HCT116 (cell line): ENCODE data around the gene MAGEB1. TPM values are rescaled to one million over a fixed set of nuclear protein-coding genes. Genes with fewer than 3 reads are reported as not detected.

Source experiments
- ATAC-seq: fragments of 200-7000 bp; cut with Tn5 transposase; 2 replicates; pipeline ENCODE4 v1.9.1; 2020; ENCODE audit warnings: mild to moderate bottlenecking, moderate library complexity
- BruUV-seq: library from RNA; stranded (reverse); fragments of 400-500 nt; replicated peaks from 2 replicates; lab custom pipeline; 2021; lab: Mats Ljungman, UMichigan
- CTCF ChIA-PET: fragments of 300-600 bp; sonication (Branson Sonifier 250); formaldehyde crosslinking; loops from one replicate; lab custom pipeline; 2021; ENCODE audit warnings: antibody characterized with exemption; lab: Charles Lee
- POLR2A ChIA-PET: fragments of 300-600, 350-600 bp; sonication (Branson Sonifier 250); formaldehyde crosslinking; loops from one replicate; lab custom pipeline; 2021; ENCODE audit warnings: antibody characterized with exemption; lab: Charles Lee
- RAD21 ChIA-PET, 2 experiments: fragments of 300-600 bp; sonication (Branson Sonifier 250); formaldehyde crosslinking; loops; one replicate each; lab custom pipeline; 2023; ENCODE audit warnings: low total read pairs in 2 of 2; ENCODE audit not compliant: uncharacterized antibody in 2 of 2, unreplicated experiment in 2 of 2, low non-redundant PET in 1 of 2; lab: Charles Lee
- DNase-seq: peaks from one replicate; pipeline ENCODE4 v3.0.0-alpha.2; 2010; ENCODE audit warnings: low read depth, low spot score
- H2AFZ ChIP-seq: fragments of 200-600 bp; shearing (Covaris generic), sonication (generic); 2 replicates; pipeline ENCODE4 v1.6.1; 2017; ENCODE audit warnings: low read depth, mixed run types, mixed read lengths, antibody characterized with exemption, low read length; ENCODE audit not compliant: poor library complexity, severe bottlenecking
- H3K27ac ChIP-seq: 2 replicates; pipeline ENCODE4 v1.5.1; 2012; ENCODE audit warnings: low read depth, low read length
- H3K27me3 ChIP-seq: fragments of 200-600 bp; sonication (generic); 2 replicates; pipeline ENCODE4 v1.6.1; 2016; ENCODE audit warnings: mixed run types, low read length, mixed read lengths; ENCODE audit not compliant: insufficient read depth
- H3K36me3 ChIP-seq, 2 experiments: fragments of 200-500 bp in 1 of 2; fragments of 200-600 bp in 1 of 2; sonication (Bioruptor generic) in 1 of 2; sonication (generic) in 1 of 2; 2 replicates each; pipeline versions ENCODE4 v1.5.1 to v1.6.1; 2014 to 2016; ENCODE audit warnings: low read length in 2 of 2, inconsistent platforms in 1 of 2, mixed read lengths in 1 of 2, mixed run types in 1 of 2; ENCODE audit not compliant: insufficient read depth in 2 of 2, control insufficient read depth in 1 of 2
- H3K4me1 ChIP-seq, 2 experiments: fragments of 200-600 bp in 1 of 2; sonication (generic) in 1 of 2; 2 replicates each; pipeline versions ENCODE4 v1.5.1 to v1.6.1; 2012 to 2017; ENCODE audit warnings: low read length in 2 of 2, inconsistent platforms in 1 of 2, mild to moderate bottlenecking in 1 of 2, mixed read lengths in 1 of 2, mixed run types in 1 of 2, moderate library complexity in 1 of 2; ENCODE audit not compliant: insufficient read depth in 2 of 2, control insufficient read depth in 1 of 2
- H3K4me2 ChIP-seq: fragments of 200-600 bp; sonication (generic); 2 replicates; pipeline ENCODE4 v1.6.1; 2017; ENCODE audit warnings: mixed run types, low read length, mixed read lengths
- H3K4me3 ChIP-seq, 2 experiments: fragments of 200-600 bp in 1 of 2; sonication (generic) in 1 of 2; replicated peaks in 1 of 2; 2 replicates each; pipeline ENCODE4 v1.5.1; 2011 to 2016; ENCODE audit warnings: low read length in 2 of 2, control low read depth in 1 of 2, low read depth in 1 of 2, mild to moderate bottlenecking in 1 of 2, mixed read lengths in 1 of 2, mixed run types in 1 of 2
- H3K79me2 ChIP-seq: fragments of 200-600 bp; sonication (generic); 2 replicates; pipeline ENCODE4 v1.6.1; 2017; ENCODE audit warnings: mild to moderate bottlenecking, mixed run types, low read length, moderate library complexity, mixed read lengths; ENCODE audit not compliant: insufficient read depth
- H3K9ac ChIP-seq: fragments of 200-600 bp; sonication (generic); 2 replicates; pipeline ENCODE4 v1.6.1; 2016; ENCODE audit warnings: low read length, mixed read lengths
- H3K9me2 ChIP-seq: fragments of 200-600 bp; sonication (generic), shearing (Covaris generic); 2 replicates; pipeline ENCODE4 v1.6.1; 2017; ENCODE audit warnings: mixed run types, mild to moderate bottlenecking, moderate library complexity; ENCODE audit not compliant: insufficient read depth
- H3K9me3 ChIP-seq, 2 experiments: fragments of 200-500 bp in 1 of 2; fragments of 200-600 bp in 1 of 2; sonication (Bioruptor generic) in 1 of 2; sonication (generic) in 1 of 2; 2 replicates each; pipeline ENCODE4 v1.6.1; 2014 to 2017; ENCODE audit warnings: low read length in 2 of 2, mixed read lengths in 2 of 2, inconsistent platforms in 1 of 2, low read depth in 1 of 2, mild to moderate bottlenecking in 1 of 2, mixed run types in 1 of 2, moderate library complexity in 1 of 2; ENCODE audit not compliant: control insufficient read depth in 1 of 2, insufficient read depth in 1 of 2
- H4K20me1 ChIP-seq: fragments of 200-600 bp; sonication (generic), shearing (Covaris generic); 2 replicates; pipeline ENCODE4 v1.6.1; 2017; ENCODE audit warnings: mixed run types, mild to moderate bottlenecking, moderate library complexity; ENCODE audit not compliant: insufficient read depth
- CBX3 ChIP-seq: IDR thresholded peaks from 2 replicates; pipeline ENCODE4 v1.6.1; 2012; ENCODE audit warnings: low read depth
- CEBPB ChIP-seq: IDR thresholded peaks from 2 replicates; pipeline ENCODE4 v1.6.1; 2012; ENCODE audit warnings: low read depth
- ELF1 ChIP-seq: IDR thresholded peaks from 2 replicates; pipeline ENCODE4 v1.6.1; 2012; ENCODE audit warnings: low read depth, borderline replicate concordance
- EZH2 ChIP-seq: fragments of 200-600 bp; sonication (generic); IDR thresholded peaks from 2 replicates; pipeline ENCODE4 v1.6.1; 2017; ENCODE audit warnings: antibody characterized with exemption, mixed run types
- FOSL1 ChIP-seq: IDR thresholded peaks from 2 replicates; pipeline ENCODE4 v1.6.1; 2012; ENCODE audit warnings: low read depth
- JUND ChIP-seq: IDR thresholded peaks from 2 replicates; pipeline ENCODE4 v1.6.1; 2012
- POLR2A ChIP-seq: IDR thresholded peaks from 2 replicates; pipeline ENCODE4 v1.7.0; 2011; ENCODE audit warnings: borderline replicate concordance; ENCODE audit not compliant: insufficient read depth, insufficient read length; ENCODE audit errors: extremely low read depth
- POLR2AphosphoS5 ChIP-seq: IDR thresholded peaks from 2 replicates; pipeline ENCODE4 v1.6.1; 2011; ENCODE audit warnings: mild to moderate bottlenecking, low read depth, low read length, moderate library complexity
- RAD21 ChIP-seq: IDR thresholded peaks from 2 replicates; pipeline ENCODE4 v1.6.1; 2012; ENCODE audit warnings: low read depth, mild to moderate bottlenecking
- SIN3A ChIP-seq: IDR thresholded peaks from 2 replicates; pipeline ENCODE4 v1.6.1; 2012; ENCODE audit warnings: low read depth
- ZNF274 ChIP-seq: fragments of 200-500 bp; sonication (Bioruptor generic); IDR thresholded peaks from 2 replicates; pipeline ENCODE4 v1.6.1; 2014; ENCODE audit warnings: mild to moderate bottlenecking, low read depth, low read length, inconsistent platforms
- intact Hi-C: fragments of 100-400 bp; cut with micrococcal nuclease; formaldehyde crosslinking; loops from 2 replicates; pipeline ENCODE4 v1.10.0; 2022
- total RNA-seq: library from RNA; stranded (reverse); gene quantifications from one replicate; pipeline ENCODE4 v1.2.1, GENCODE V29; 2021; ENCODE audit not compliant: unreplicated experiment
- TF ChIP-seq, protein P1 (sequence below): IDR thresholded peaks from 2 replicates; pipeline ENCODE4 v1.6.1; 2012; ENCODE audit warnings: low read depth
- TF ChIP-seq, protein P2 (sequence below): IDR thresholded peaks from 2 replicates; pipeline ENCODE4 v1.6.1; 2011; ENCODE audit warnings: mild to moderate bottlenecking, low read length, moderate library complexity; ENCODE audit not compliant: insufficient replicate concordance; ENCODE audit errors: extremely low read depth
- TF ChIP-seq, protein P3 (sequence below), 3 experiments: fragments of 200-600 bp in 1 of 3; sonication (generic) in 1 of 3; IDR thresholded peaks in 2 of 3; conservative IDR thresholded peaks in 1 of 3; 2 replicates each; pipeline ENCODE4 v1.5.1; 2012 to 2017; ENCODE audit warnings: low read depth in 2 of 3, low read length in 2 of 3, antibody characterized with exemption in 1 of 3, borderline replicate concordance in 1 of 3, control low read depth in 1 of 3, mild to moderate bottlenecking in 1 of 3, mixed read lengths in 1 of 3, mixed run types in 1 of 3, moderate library complexity in 1 of 3; ENCODE audit not compliant: insufficient read depth in 1 of 3
- TF ChIP-seq, protein P4 (sequence below): IDR thresholded peaks from 2 replicates; pipeline ENCODE4 v1.6.1; 2012

The MAGEB1 gene
- total RNA-seq, 1 experiment from 2014 or later, result 0.69 TPM

DNA sequence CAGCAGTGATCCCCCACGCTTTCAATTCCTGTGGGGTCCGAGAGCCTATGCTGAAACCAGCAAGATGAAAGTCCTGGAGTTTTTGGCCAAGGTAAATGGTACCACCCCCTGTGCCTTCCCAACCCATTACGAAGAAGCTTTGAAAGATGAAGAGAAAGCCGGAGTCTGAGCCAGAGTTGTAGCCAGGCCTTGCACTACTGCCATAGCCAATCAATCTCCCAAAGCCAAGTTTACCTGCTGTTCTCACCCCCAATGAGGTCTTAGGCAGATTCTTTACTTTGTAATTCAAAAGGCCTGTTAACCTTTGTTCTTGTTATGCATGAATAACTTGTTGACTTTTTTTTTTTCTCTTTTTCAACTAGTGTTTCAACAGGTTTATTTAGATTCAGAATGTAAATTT is 27.6 kb upstream of the MAGEB1 start:
- Histone ChIP-seq H3K9me2 (no peaks in the 10 kb centered on the region), H2AFZ (no peak overlapping the region), H3K79me2 (peaks cover 44% of the 10 kb centered on the region), H3K27me3 (no peaks in the 10 kb centered on the region), H3K4me3 (no peak overlapping the region), H3K9ac (no peak overlapping the region), H4K20me1 (no peaks in the 10 kb centered on the region), H3K4me2 (no peak overlapping the region), H3K36me3 (peaks cover 0 to 3% of the 10 kb centered on the region in 2 experiments; a peak in 2 of 4 replicates), H3K4me1 (peaks cover 0 to 8% of the 10 kb centered on the region in 2 experiments; a peak in 2 of 4 replicates)
- ChIA-PET POLR2A (no interaction called here), CTCF (no interaction called here)
- intact Hi-C loops, result no loop called here
- no peak for ATAC-seq
- no peak for DNase-seq
- no peak for TF ChIP-seq FOSL1
- TF ChIP-seq SIN3A, result no peak
- no peak for TF ChIP-seq POLR2A
- TF ChIP-seq POLR2AphosphoS5, result no peak
- TF ChIP-seq RAD21, result no peak
- TF ChIP-seq, protein P1, sequence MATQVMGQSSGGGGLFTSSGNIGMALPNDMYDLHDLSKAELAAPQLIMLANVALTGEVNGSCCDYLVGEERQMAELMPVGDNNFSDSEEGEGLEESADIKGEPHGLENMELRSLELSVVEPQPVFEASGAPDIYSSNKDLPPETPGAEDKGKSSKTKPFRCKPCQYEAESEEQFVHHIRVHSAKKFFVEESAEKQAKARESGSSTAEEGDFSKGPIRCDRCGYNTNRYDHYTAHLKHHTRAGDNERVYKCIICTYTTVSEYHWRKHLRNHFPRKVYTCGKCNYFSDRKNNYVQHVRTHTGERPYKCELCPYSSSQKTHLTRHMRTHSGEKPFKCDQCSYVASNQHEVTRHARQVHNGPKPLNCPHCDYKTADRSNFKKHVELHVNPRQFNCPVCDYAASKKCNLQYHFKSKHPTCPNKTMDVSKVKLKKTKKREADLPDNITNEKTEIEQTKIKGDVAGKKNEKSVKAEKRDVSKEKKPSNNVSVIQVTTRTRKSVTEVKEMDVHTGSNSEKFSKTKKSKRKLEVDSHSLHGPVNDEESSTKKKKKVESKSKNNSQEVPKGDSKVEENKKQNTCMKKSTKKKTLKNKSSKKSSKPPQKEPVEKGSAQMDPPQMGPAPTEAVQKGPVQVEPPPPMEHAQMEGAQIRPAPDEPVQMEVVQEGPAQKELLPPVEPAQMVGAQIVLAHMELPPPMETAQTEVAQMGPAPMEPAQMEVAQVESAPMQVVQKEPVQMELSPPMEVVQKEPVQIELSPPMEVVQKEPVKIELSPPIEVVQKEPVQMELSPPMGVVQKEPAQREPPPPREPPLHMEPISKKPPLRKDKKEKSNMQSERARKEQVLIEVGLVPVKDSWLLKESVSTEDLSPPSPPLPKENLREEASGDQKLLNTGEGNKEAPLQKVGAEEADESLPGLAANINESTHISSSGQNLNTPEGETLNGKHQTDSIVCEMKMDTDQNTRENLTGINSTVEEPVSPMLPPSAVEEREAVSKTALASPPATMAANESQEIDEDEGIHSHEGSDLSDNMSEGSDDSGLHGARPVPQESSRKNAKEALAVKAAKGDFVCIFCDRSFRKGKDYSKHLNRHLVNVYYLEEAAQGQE, result no peak
- no peak for TF ChIP-seq ZNF274
- TF ChIP-seq CEBPB, result no peak
- TF ChIP-seq, protein P2, sequence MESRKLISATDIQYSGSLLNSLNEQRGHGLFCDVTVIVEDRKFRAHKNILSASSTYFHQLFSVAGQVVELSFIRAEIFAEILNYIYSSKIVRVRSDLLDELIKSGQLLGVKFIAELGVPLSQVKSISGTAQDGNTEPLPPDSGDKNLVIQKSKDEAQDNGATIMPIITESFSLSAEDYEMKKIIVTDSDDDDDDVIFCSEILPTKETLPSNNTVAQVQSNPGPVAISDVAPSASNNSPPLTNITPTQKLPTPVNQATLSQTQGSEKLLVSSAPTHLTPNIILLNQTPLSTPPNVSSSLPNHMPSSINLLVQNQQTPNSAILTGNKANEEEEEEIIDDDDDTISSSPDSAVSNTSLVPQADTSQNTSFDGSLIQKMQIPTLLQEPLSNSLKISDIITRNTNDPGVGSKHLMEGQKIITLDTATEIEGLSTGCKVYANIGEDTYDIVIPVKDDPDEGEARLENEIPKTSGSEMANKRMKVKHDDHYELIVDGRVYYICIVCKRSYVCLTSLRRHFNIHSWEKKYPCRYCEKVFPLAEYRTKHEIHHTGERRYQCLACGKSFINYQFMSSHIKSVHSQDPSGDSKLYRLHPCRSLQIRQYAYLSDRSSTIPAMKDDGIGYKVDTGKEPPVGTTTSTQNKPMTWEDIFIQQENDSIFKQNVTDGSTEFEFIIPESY, result no peak
- TF ChIP-seq, protein P3, sequence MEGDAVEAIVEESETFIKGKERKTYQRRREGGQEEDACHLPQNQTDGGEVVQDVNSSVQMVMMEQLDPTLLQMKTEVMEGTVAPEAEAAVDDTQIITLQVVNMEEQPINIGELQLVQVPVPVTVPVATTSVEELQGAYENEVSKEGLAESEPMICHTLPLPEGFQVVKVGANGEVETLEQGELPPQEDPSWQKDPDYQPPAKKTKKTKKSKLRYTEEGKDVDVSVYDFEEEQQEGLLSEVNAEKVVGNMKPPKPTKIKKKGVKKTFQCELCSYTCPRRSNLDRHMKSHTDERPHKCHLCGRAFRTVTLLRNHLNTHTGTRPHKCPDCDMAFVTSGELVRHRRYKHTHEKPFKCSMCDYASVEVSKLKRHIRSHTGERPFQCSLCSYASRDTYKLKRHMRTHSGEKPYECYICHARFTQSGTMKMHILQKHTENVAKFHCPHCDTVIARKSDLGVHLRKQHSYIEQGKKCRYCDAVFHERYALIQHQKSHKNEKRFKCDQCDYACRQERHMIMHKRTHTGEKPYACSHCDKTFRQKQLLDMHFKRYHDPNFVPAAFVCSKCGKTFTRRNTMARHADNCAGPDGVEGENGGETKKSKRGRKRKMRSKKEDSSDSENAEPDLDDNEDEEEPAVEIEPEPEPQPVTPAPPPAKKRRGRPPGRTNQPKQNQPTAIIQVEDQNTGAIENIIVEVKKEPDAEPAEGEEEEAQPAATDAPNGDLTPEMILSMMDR (IDR thresholded peaks at IDR 0.05 in 2 of 3, conservative IDR thresholded peaks at IDR 0.05 in 1 of 3; ENCODE audit: borderline replicate concordance in 1 of 3, insufficient read depth in 1 of 3, low read depth in 2 of 3, low read length in 2 of 3), result no peak
- TF ChIP-seq, protein P4, sequence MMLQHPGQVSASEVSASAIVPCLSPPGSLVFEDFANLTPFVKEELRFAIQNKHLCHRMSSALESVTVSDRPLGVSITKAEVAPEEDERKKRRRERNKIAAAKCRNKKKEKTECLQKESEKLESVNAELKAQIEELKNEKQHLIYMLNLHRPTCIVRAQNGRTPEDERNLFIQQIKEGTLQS, result no peak
- no peak for TF ChIP-seq JUND
- no peak for TF ChIP-seq EZH2
- no peak for TF ChIP-seq CBX3
- no peak for TF ChIP-seq ELF1
- TF ChIP-seq, all 23 proteins: peak for 0
- Histone ChIP-seq H3K27ac (no peak overlapping the region), H3K9me3 (no peaks in the 10 kb centered on the region)
- RAD21 ChIA-PET, result no interaction called here
- TSS peak; percentile 14 for BruUV-seq
